ENCODE data around the gene CUEDC1.

CUEDC1 gene

GRCh38 chr17:57993471-57994365 is 38.5 kb upstream of the CUEDC1 start:
- peaks cover 10% of the 10 kb centered on the region for H3K4me1 ChIP-seq (ENCODE audit: control insufficient read depth, insufficient read depth, low read length)

GRCh38 chr17:57991537-57991936 is 36.3 kb upstream of the CUEDC1 start:
- H3K4me1 ChIP-seq (ENCODE audit: control insufficient read depth, insufficient read depth, low read length), result peaks cover 10% of the 10 kb centered on the region
- no peak overlapping the region for H3K9ac ChIP-seq (ENCODE audit: low read depth, low read length)
- no peak overlapping the region for H3K4me3 ChIP-seq (ENCODE audit: low read depth, low read length)
- no peaks in the 10 kb centered on the region for H3K27me3 ChIP-seq (ENCODE audit: control insufficient read depth, insufficient read depth, low read length)
- H3K36me3 ChIP-seq (ENCODE audit: control insufficient read depth, insufficient read depth, low read length), result no peaks in the 10 kb centered on the region
- no peaks in the 10 kb centered on the region for H3K9me3 ChIP-seq (ENCODE audit: control insufficient read depth, insufficient read depth, low read length)

More at GRCh38 chr17:57993471-57994365, 38.5 kb upstream of the CUEDC1 start:
- Histone ChIP-seq H3K27me3 (ENCODE audit: control insufficient read depth, insufficient read depth, low read length) (no peaks in the 10 kb centered on the region), H3K36me3 (ENCODE audit: control insufficient read depth, insufficient read depth, low read length) (no peaks in the 10 kb centered on the region), H3K9me3 (ENCODE audit: control insufficient read depth, insufficient read depth, low read length) (no peaks in the 10 kb centered on the region), H3K9ac (ENCODE audit: low read depth, low read length) (no peak overlapping the region), H3K4me3 (ENCODE audit: low read depth, low read length) (no peak overlapping the region)

- Histone ChIP-seq H3K36me3 (ENCODE audit: control insufficient read depth, insufficient read depth, low read length) (no peaks in the 10 kb centered on the region), H3K9me3 (ENCODE audit: control insufficient read depth, insufficient read depth, low read length) (no peaks in the 10 kb centered on the region), H3K27me3 (ENCODE audit: control insufficient read depth, insufficient read depth, low read length) (no peaks in the 10 kb centered on the region), H3K4me1 (ENCODE audit: control insufficient read depth, insufficient read depth, low read length) (peaks cover 10% of the 10 kb centered on the region), H3K4me3 (ENCODE audit: low read depth, low read length) (no peak overlapping the region), H3K9ac (ENCODE audit: low read depth, low read length) (no peak overlapping the region)
These were observed 34.8 kb upstream of the CUEDC1 start for GRCh38 chr17:57990037-57990436.

GRCh38 chr17:57988301-57989250 is 33.4 kb upstream of the CUEDC1 start:
- no peaks in the 10 kb centered on the region for H3K27me3 ChIP-seq (ENCODE audit: control insufficient read depth, insufficient read depth, low read length)
- H3K9me3 ChIP-seq (ENCODE audit: control insufficient read depth, insufficient read depth, low read length), result no peaks in the 10 kb centered on the region
- H3K36me3 ChIP-seq (ENCODE audit: control insufficient read depth, insufficient read depth, low read length), result no peaks in the 10 kb centered on the region
- H3K4me3 ChIP-seq (ENCODE audit: low read depth, low read length), result peak overlapping the region; percentile 86
- H3K9ac ChIP-seq (ENCODE audit: low read depth, low read length), result no peak overlapping the region
- H3K4me1 ChIP-seq (ENCODE audit: control insufficient read depth, insufficient read depth, low read length), result no peaks in the 10 kb centered on the region

- Histone ChIP-seq H3K4me3 (ENCODE audit: low read depth, low read length) (peak within 1 kb of the TSS; percentile 86), H3K36me3 (ENCODE audit: control insufficient read depth, insufficient read depth, low read length) (no peaks in the 10 kb centered on the region), H3K9me3 (ENCODE audit: control insufficient read depth, insufficient read depth, low read length) (no peaks in the 10 kb centered on the region), H3K4me1 (ENCODE audit: control insufficient read depth, insufficient read depth, low read length) (no peaks in the 10 kb centered on the region), H3K27me3 (ENCODE audit: control insufficient read depth, insufficient read depth, low read length) (no peaks in the 10 kb centered on the region), H3K9ac (ENCODE audit: low read depth, low read length) (peak within 1 kb of the TSS; percentile 17)
These were observed 32.5 kb upstream of the CUEDC1 start, which contains the start of gene VEZF1 for GRCh38 chr17:57987581-57988300. Gene VEZF1 (minus strand): TSS chr17:57988254. CDS start chr17:57988111, 143 bp downstream.

GRCh38 chr17:57986841-57987580 is 31.8 kb upstream of the CUEDC1 start:
- Histone ChIP-seq H3K9me3 (ENCODE audit: control insufficient read depth, insufficient read depth, low read length) (no peaks in the 10 kb centered on the region), H3K27me3 (ENCODE audit: control insufficient read depth, insufficient read depth, low read length) (no peaks in the 10 kb centered on the region), H3K9ac (ENCODE audit: low read depth, low read length) (peak overlapping the region; percentile 17), H3K36me3 (ENCODE audit: control insufficient read depth, insufficient read depth, low read length) (no peaks in the 10 kb centered on the region), H3K4me1 (ENCODE audit: control insufficient read depth, insufficient read depth, low read length) (no peaks in the 10 kb centered on the region), H3K4me3 (ENCODE audit: low read depth, low read length) (peak overlapping the region; percentile 48)

- H3K9ac ChIP-seq (ENCODE audit: low read depth, low read length), result no peak overlapping the region
These were observed 30.4 kb upstream of the CUEDC1 start for GRCh38 chr17:57985675-57985974.

GRCh38 chr17:57984936-57985674 is 29.9 kb upstream of the CUEDC1 start:
- Histone ChIP-seq H3K4me1 (ENCODE audit: control insufficient read depth, insufficient read depth, low read length) (no peaks in the 10 kb centered on the region), H3K27me3 (ENCODE audit: control insufficient read depth, insufficient read depth, low read length) (no peaks in the 10 kb centered on the region), H3K9me3 (ENCODE audit: control insufficient read depth, insufficient read depth, low read length) (no peaks in the 10 kb centered on the region), H3K36me3 (ENCODE audit: control insufficient read depth, insufficient read depth, low read length) (no peaks in the 10 kb centered on the region), H3K9ac (ENCODE audit: low read depth, low read length) (no peak overlapping the region), H3K4me3 (ENCODE audit: low read depth, low read length) (no peak overlapping the region)

More at GRCh38 chr17:57985675-57985974, 30.4 kb upstream of the CUEDC1 start:
- no peaks in the 10 kb centered on the region for H3K36me3 ChIP-seq (ENCODE audit: control insufficient read depth, insufficient read depth, low read length)
- no peaks in the 10 kb centered on the region for H3K27me3 ChIP-seq (ENCODE audit: control insufficient read depth, insufficient read depth, low read length)
- no peak overlapping the region for H3K4me3 ChIP-seq (ENCODE audit: low read depth, low read length)
- H3K9me3 ChIP-seq (ENCODE audit: control insufficient read depth, insufficient read depth, low read length), result no peaks in the 10 kb centered on the region
- no peaks in the 10 kb centered on the region for H3K4me1 ChIP-seq (ENCODE audit: control insufficient read depth, insufficient read depth, low read length)

GRCh38 chr17:57984261-57984890 is 29.2 kb upstream of the CUEDC1 start:
- Histone ChIP-seq H3K9me3 (ENCODE audit: control insufficient read depth, insufficient read depth, low read length) (no peaks in the 10 kb centered on the region), H3K9ac (ENCODE audit: low read depth, low read length) (no peak overlapping the region), H3K4me3 (ENCODE audit: low read depth, low read length) (no peak overlapping the region), H3K27me3 (ENCODE audit: control insufficient read depth, insufficient read depth, low read length) (no peaks in the 10 kb centered on the region), H3K4me1 (ENCODE audit: control insufficient read depth, insufficient read depth, low read length) (no peaks in the 10 kb centered on the region), H3K36me3 (ENCODE audit: control insufficient read depth, insufficient read depth, low read length) (no peaks in the 10 kb centered on the region)

- Histone ChIP-seq H3K27me3 (ENCODE audit: control insufficient read depth, insufficient read depth, low read length) (no peaks in the 10 kb centered on the region), H3K9ac (ENCODE audit: low read depth, low read length) (no peak overlapping the region), H3K4me1 (ENCODE audit: control insufficient read depth, insufficient read depth, low read length) (no peaks in the 10 kb centered on the region), H3K36me3 (ENCODE audit: control insufficient read depth, insufficient read depth, low read length) (no peaks in the 10 kb centered on the region), H3K9me3 (ENCODE audit: control insufficient read depth, insufficient read depth, low read length) (no peaks in the 10 kb centered on the region), H3K4me3 (ENCODE audit: low read depth, low read length) (no peak overlapping the region)
These were observed 28.2 kb upstream of the CUEDC1 start for GRCh38 chr17:57983446-57983845.

All from iPS-15b (cell line).